SK-N-SH (cell line): ENCODE measurements around the gene CACNG5. TPM values are rescaled to one million over a fixed set of nuclear protein-coding genes. Genes with fewer than 3 reads are reported as not detected.

Experiments used
- CTCF ChIA-PET: fragments of 300-600, 350-600 bp; formaldehyde crosslinking; extraction: SDS; loops from one replicate; lab custom pipeline; 2021; lab: Yijun Ruan, JAX
- POLR2A ChIA-PET: fragments of 350-600 bp; sonication (Branson Sonifier 250); formaldehyde crosslinking; extraction: SDS; loops from one replicate; lab custom pipeline; 2020; ENCODE audit warnings: antibody characterized with exemption, inconsistent platforms; lab: Yijun Ruan, JAX
- DNase-seq: peaks from one replicate; pipeline ENCODE4 v3.0.0; 2012
- H2AFZ ChIP-seq: fragments of 200-600 bp; sonication (generic); 2 replicates; pipeline ENCODE4 v1.8.1; 2016; ENCODE audit warnings: antibody characterized with exemption, mild to moderate bottlenecking, low read depth
- H3F3A ChIP-seq: fragments of 200-600 bp; sonication (generic); replicated peaks from 2 replicates; pipeline ENCODE3; 2016; ENCODE audit warnings: antibody characterized with exemption, mild to moderate bottlenecking; ENCODE audit not compliant: insufficient read depth
- H3K27ac ChIP-seq, 2 experiments: fragments of 200-500 bp in 1 of 2; fragments of 200-600 bp in 1 of 2; sonication (Bioruptor generic) in 1 of 2; sonication (generic), shearing (Covaris generic) in 1 of 2; 2 replicates each; pipeline versions ENCODE4 v1.5.1 to v1.6.1; 2014 to 2016; ENCODE audit warnings: low read depth in 2 of 2, inconsistent platforms in 1 of 2, low read length in 1 of 2, mild to moderate bottlenecking in 1 of 2, mixed read lengths in 1 of 2
- H3K27me3 ChIP-seq: fragments of 200-600 bp; sonication (generic), shearing (Covaris generic); 2 replicates; pipeline ENCODE4 v1.6.1; 2016; ENCODE audit warnings: mixed run types; ENCODE audit not compliant: insufficient read depth
- H3K36me3 ChIP-seq, 2 experiments: fragments of 200-500 bp in 1 of 2; fragments of 200-600 bp in 1 of 2; sonication (Bioruptor generic) in 1 of 2; sonication (generic) in 1 of 2; replicated peaks in 1 of 2; 2 replicates each; pipeline versions ENCODE3 to v1.5.1; 2014 to 2016; ENCODE audit warnings: low read length in 1 of 2, mild to moderate bottlenecking in 1 of 2; ENCODE audit not compliant: insufficient read depth in 2 of 2, control insufficient read depth in 1 of 2
- H3K4me1 ChIP-seq, 2 experiments: fragments of 200-500 bp in 1 of 2; fragments of 200-600 bp in 1 of 2; sonication (Bioruptor generic) in 1 of 2; sonication (generic), shearing (Covaris generic) in 1 of 2; 2 replicates each; pipeline versions ENCODE4 v1.5.1 to v1.6.1; 2014 to 2016; ENCODE audit warnings: low read depth in 1 of 2, low read length in 1 of 2, mixed run types in 1 of 2; ENCODE audit not compliant: insufficient read depth in 2 of 2, control insufficient read depth in 1 of 2
- H3K4me2 ChIP-seq: fragments of 200-600 bp; sonication (generic), shearing (Covaris generic); 2 replicates; pipeline ENCODE4 v1.6.1; 2017; ENCODE audit warnings: mixed run types
- H3K4me3 ChIP-seq, 2 experiments: fragments of 200-500 bp in 1 of 2; fragments of 200-600 bp in 1 of 2; sonication (Bioruptor generic) in 1 of 2; sonication (generic), shearing (Covaris generic) in 1 of 2; 2 replicates each; pipeline versions ENCODE4 v1.5.1 to v1.8.1; 2014 to 2016; ENCODE audit warnings: low read depth in 2 of 2, inconsistent platforms in 1 of 2, low read length in 1 of 2, mild to moderate bottlenecking in 1 of 2, mixed read lengths in 1 of 2, moderate library complexity in 1 of 2
- H3K79me2 ChIP-seq: fragments of 200-600 bp; sonication (generic); 2 replicates; pipeline ENCODE4 v1.8.1; 2017; ENCODE audit warnings: mild to moderate bottlenecking; ENCODE audit not compliant: insufficient read depth
- H3K9ac ChIP-seq: fragments of 200-600 bp; sonication (generic); 2 replicates; pipeline ENCODE4 v1.6.1; 2017; ENCODE audit warnings: mixed run types
- H3K9me2 ChIP-seq: fragments of 200-600 bp; sonication (generic); 2 replicates; pipeline ENCODE4 v1.6.1; 2017; ENCODE audit warnings: mixed run types
- H3K9me3 ChIP-seq: fragments of 200-600 bp; sonication (generic); 2 replicates; pipeline ENCODE4 v1.6.1; 2017; ENCODE audit warnings: mixed run types, mild to moderate bottlenecking, moderate library complexity
- H4K20me1 ChIP-seq: fragments of 200-600 bp; sonication (generic); 2 replicates; pipeline ENCODE4 v1.6.1; 2017; ENCODE audit warnings: mild to moderate bottlenecking, mixed run types; ENCODE audit not compliant: insufficient read depth
- CHD2 ChIP-seq: fragments of 150-350 bp; IDR thresholded peaks from 2 replicates; pipeline ENCODE4 v1.6.1; 2018; ENCODE audit warnings: low read length; ENCODE audit not compliant: partially characterized antibody
- ELF1 ChIP-seq: IDR thresholded peaks from 2 replicates; pipeline ENCODE4 v1.4.0; 2012
- EZH2phosphoT487 ChIP-seq: fragments of 200-600 bp; sonication (generic); IDR thresholded peaks from 2 replicates; pipeline ENCODE4 v1.6.1; 2017; ENCODE audit warnings: low read depth, mixed run types, mild to moderate bottlenecking, antibody characterized with exemption, moderate library complexity, borderline replicate concordance
- FOXJ3 ChIP-seq: sonication (generic); formaldehyde crosslinking; IDR thresholded peaks from 2 replicates; pipeline ENCODE4 v1.5.1; 2020; ENCODE audit warnings: mild to moderate bottlenecking, missing genetic modification reagents
- GABPA ChIP-seq: IDR thresholded peaks from 2 replicates; pipeline ENCODE4 v1.4.0; 2012; ENCODE audit warnings: low read depth, mild to moderate bottlenecking
- GATA2 ChIP-seq: sonication (generic); formaldehyde crosslinking; IDR thresholded peaks from 2 replicates; pipeline ENCODE4 v1.5.0; 2020; ENCODE audit warnings: mild to moderate bottlenecking, missing genetic modification reagents
- JUND ChIP-seq: IDR thresholded peaks from 2 replicates; pipeline ENCODE4 v1.4.0; 2012
- MEF2A ChIP-seq: IDR thresholded peaks from 2 replicates; pipeline ENCODE4 v1.4.0; 2012; ENCODE audit warnings: low read depth, borderline replicate concordance
- NFIC ChIP-seq: IDR thresholded peaks from 2 replicates; pipeline ENCODE4 v1.4.0; 2012; ENCODE audit warnings: borderline replicate concordance
- RAD21 ChIP-seq: IDR thresholded peaks from 2 replicates; pipeline ENCODE4 v1.6.1; 2012; ENCODE audit warnings: mild to moderate bottlenecking, low read length
- RCOR1 ChIP-seq: fragments of 150-350 bp; IDR thresholded peaks from 2 replicates; pipeline ENCODE4 v1.6.1; 2017; ENCODE audit warnings: antibody characterized with exemption, low read length
- REST ChIP-seq: IDR thresholded peaks from 2 replicates; pipeline ENCODE4 v1.6.1; 2012; ENCODE audit warnings: mild to moderate bottlenecking, low read depth, low read length, moderate library complexity
- RFX5 ChIP-seq: IDR thresholded peaks from 2 replicates; pipeline ENCODE4 v1.6.1; 2012; ENCODE audit warnings: mild to moderate bottlenecking, improper control_type of control experiment, low read length
- SIN3A ChIP-seq: IDR thresholded peaks from 2 replicates; pipeline ENCODE4 v1.6.1; 2012; ENCODE audit warnings: low read depth, mild to moderate bottlenecking, low read length, moderate library complexity, borderline replicate concordance
- SMC3 ChIP-seq: IDR thresholded peaks from 2 replicates; pipeline ENCODE4 v1.6.1; 2012; ENCODE audit warnings: low read depth, low read length, improper control_type of control experiment
- TAF1 ChIP-seq: IDR thresholded peaks from 2 replicates; pipeline ENCODE4 v1.6.1; 2012; ENCODE audit warnings: low read depth, mild to moderate bottlenecking, low read length, moderate library complexity, borderline replicate concordance
- TCF12 ChIP-seq: IDR thresholded peaks from 2 replicates; pipeline ENCODE4 v1.4.0; 2012
- TEAD4 ChIP-seq: IDR thresholded peaks from 2 replicates; pipeline ENCODE4 v1.4.0; 2012; ENCODE audit warnings: mild to moderate bottlenecking, borderline replicate concordance; ENCODE audit not compliant: insufficient read depth
- USF2 ChIP-seq: fragments of 150-350 bp; IDR thresholded peaks from 2 replicates; pipeline ENCODE4 v1.6.1; 2017; ENCODE audit warnings: antibody characterized with exemption, low read length, low read depth, borderline replicate concordance
- WGBS: methylation state at CpG from one replicate; pipeline ENCODE4 v1.1.6; 2017; ENCODE audit warnings: low lambda C conversion rate; 5-methylcytosine and 5-hydroxymethylcytosine counted together
- polyA plus RNA-seq, 3 experiments: library from polyadenylated mRNA; depleted of rRNA; stranded (reverse); fragments of >200 nt; gene quantifications; 2 replicates each; pipeline ENCODE4 v1.2.3, GENCODE V29; 2012

CACNG5 gene
- 0.10 and 0.23 TPM in 2 replicates for polyA plus RNA-seq (2012; rRNA removed)
- polyA plus RNA-seq (2012; cell fraction: cytosol; rRNA removed) = 0.05 TPM in 1 of 2 replicates, not detected in the other
- 0.07 and 0.11 TPM in 2 replicates for polyA plus RNA-seq (2012; cell fraction: nucleus; rRNA removed)

- H4K20me1 ChIP-seq = no peaks in the 10 kb centered on the region
- peaks cover 4 to 22% of the 10 kb centered on the region in 2 experiments; a peak in 2 of 4 replicates for H3K4me1 ChIP-seq
- peaks cover 52% of the 10 kb centered on the region for H3K27me3 ChIP-seq
- H3K36me3 ChIP-seq = no peaks in the 10 kb centered on the region
- CTCF ChIA-PET = interaction anchor here (0.6 to 1.3 kb wide), 7 partner anchors 9 to 323 kb away, joined by 3 to 6 read pairs (median 3); no protein-coding TSS in a partner anchor
- no peak within 1 kb of the TSS for H3K27ac ChIP-seq
- H3K79me2 ChIP-seq = no peaks in the 10 kb centered on the region
- H3K9me3 ChIP-seq = no peaks in the 10 kb centered on the region
- H3K4me3 ChIP-seq = peak within 1 kb of the TSS in 1 of 2 experiments; percentile 44; a peak in 2 of 4 replicates
- no peak for TF ChIP-seq RAD21
- TF ChIP-seq SIN3A = no peak
- no peak for TF ChIP-seq MEF2A
- TF ChIP-seq TCF12 = no peak
- no peak for TF ChIP-seq TEAD4
- TF ChIP-seq GATA2 (CRISPR knock-in tag) = no peak
- no peak for TF ChIP-seq NFIC
- TF ChIP-seq TAF1 = no peak
- no peak for TF ChIP-seq EZH2phosphoT487
- TF ChIP-seq JUND = no peak
- TF ChIP-seq CHD2 = no peak
- no peak for TF ChIP-seq REST
- no peak for TF ChIP-seq RFX5
- TF ChIP-seq SMC3 = no peak
- TF ChIP-seq RCOR1 = no peak
- TF ChIP-seq FOXJ3 (CRISPR knock-in tag) = no peak
- TF ChIP-seq USF2 = no peak
- TF ChIP-seq ELF1 = no peak
- no peak for TF ChIP-seq GABPA
- TF ChIP-seq, all 33 proteins: peak for 0
- Histone ChIP-seq H3K4me2 (peak within 1 kb of the TSS; percentile 64), H3F3A (no peaks in the 10 kb centered on the region), H3K9ac (no peak within 1 kb of the TSS), H2AFZ (no peak within 1 kb of the TSS), H3K9me2 (no peaks in the 10 kb centered on the region)
- WGBS = 3% methylated on average over 27 of the region's 57 CpGs
- DNase-seq = peak; percentile 100
- POLR2A ChIA-PET = interaction anchor here (0.9 kb wide), 1 partner anchor 131 kb away, joined by 3 read pairs; no protein-coding TSS in a partner anchor
These were observed at the start of gene CACNG5 for GRCh38 chr17:66834919-66835454. Gene CACNG5, plus strand, starts transcription at chr17:66835117. Its CDS starts 42,216 bp downstream, at chr17:66877333.
